22Rv1 (cell line): ENCODE measurements around the gene FHOD3.

Source experiments
- H3K27ac ChIP-seq: fragments of 450-650 bp; 2 replicates; pipeline ENCODE4 v1.5.1; 2017
- CTCF ChIP-seq: fragments of 450-650 bp; IDR thresholded peaks from 2 replicates; pipeline ENCODE4 v1.5.1; 2017; ENCODE audit warnings: mild to moderate bottlenecking
- ZFX ChIP-seq: fragments of 450-650 bp; IDR thresholded peaks from 2 replicates; pipeline ENCODE4 v1.6.1; 2017; ENCODE audit warnings: antibody characterized with exemption, borderline replicate concordance

Gene FHOD3

GRCh38 chr18:36386150-36386920, 88.8 kb downstream of the FHOD3 start:
- TF ChIP-seq CTCF = no peak
- TF ChIP-seq ZFX = no peak

GRCh38 chr18:36387310-36387709, 89.8 kb downstream of the FHOD3 start:
- no peak overlapping the region for H3K27ac ChIP-seq
- TF ChIP-seq ZFX (no peak), CTCF (no peak)

More at GRCh38 chr18:36386150-36386920, 88.8 kb downstream of the FHOD3 start:
- H3K27ac ChIP-seq = no peak overlapping the region

GRCh38 chr18:36388310-36388709, 90.8 kb downstream of the FHOD3 start:
- TF ChIP-seq CTCF (no peak), ZFX (no peak)
- H3K27ac ChIP-seq = no peak overlapping the region

- TF ChIP-seq CTCF (no peak), ZFX (no peak)
- no peak overlapping the region for H3K27ac ChIP-seq
Measured at GRCh38 chr18:36389027-36389426, 91.5 kb downstream of the FHOD3 start.

GRCh38 chr18:36389811-36390581, 92.5 kb downstream of the FHOD3 start:
- H3K27ac ChIP-seq = no peak overlapping the region
- no peak for TF ChIP-seq CTCF
- no peak for TF ChIP-seq ZFX

- TF ChIP-seq ZFX (no peak), CTCF (no peak)
Measured at GRCh38 chr18:36391426-36392145, 94.1 kb downstream of the FHOD3 start.

More at GRCh38 chr18:36391426-36392145, 94.1 kb downstream of the FHOD3 start:
- no peak overlapping the region for H3K27ac ChIP-seq
